GM12865 (cell line): ENCODE results near the gene MYO15A.

ENCODE experiments used
- DNase-seq: peaks from one replicate; pipeline ENCODE4 v3.0.0; 2010; ENCODE audit warnings: low read depth
- H3K4me3 ChIP-seq: 2 replicates; pipeline ENCODE4 v1.5.1; 2011; ENCODE audit warnings: mild to moderate bottlenecking, low read depth, low read length, control low read depth
- CTCF ChIP-seq: IDR thresholded peaks from 2 replicates; pipeline ENCODE4 v1.5.1; 2011; ENCODE audit warnings: low read length, control low read depth, low read depth, inconsistent platforms; ENCODE audit not compliant: insufficient read depth; ENCODE audit errors: missing control alignments

The MYO15A gene

GRCh38 chr17:18197535-18198194 is 89.1 kb downstream of the MYO15A start:
- DNase-seq: no peak
- no peak for TF ChIP-seq CTCF
- no peak overlapping the region for H3K4me3 ChIP-seq

GRCh38 chr17:18198530-18198929 is 90.0 kb downstream of the MYO15A start:
- TF ChIP-seq CTCF: no peak
- no peak overlapping the region for H3K4me3 ChIP-seq
- DNase-seq: no peak

- TF ChIP-seq CTCF: no peak
- H3K4me3 ChIP-seq: no peak overlapping the region
- no peak for DNase-seq
Measured at GRCh38 chr17:18201108-18201507, 92.6 kb downstream of the MYO15A start.

GRCh38 chr17:18203308-18203707 is 94.8 kb downstream of the MYO15A start:
- DNase-seq: no peak
- no peak overlapping the region for H3K4me3 ChIP-seq
- no peak for TF ChIP-seq CTCF

- H3K4me3 ChIP-seq: no peak overlapping the region
- TF ChIP-seq CTCF: no peak
- DNase-seq: no peak
Measured at GRCh38 chr17:18205861-18206260, 97.3 kb downstream of the MYO15A start.

- TF ChIP-seq CTCF: no peak
- no peak for DNase-seq
- H3K4me3 ChIP-seq: no peak overlapping the region
Measured at GRCh38 chr17:18206962-18207361, 98.4 kb downstream of the MYO15A start.

GRCh38 chr17:18208092-18208491 is 99.5 kb downstream of the MYO15A start:
- DNase-seq: no peak
- no peak overlapping the region for H3K4me3 ChIP-seq
- no peak for TF ChIP-seq CTCF
